Heart right ventricle (tissue), 16 donors: Measurements from ENCODE around the gene DHX29. TPM values are rescaled to one million over a fixed set of nuclear protein-coding genes. Genes with fewer than 3 reads are reported as not detected.

Source experiments
- ATAC-seq, 8 donors: fragments of 200-7000 bp; cut with Tn5 transposase; one replicate each; pipeline ENCODE4 v1.9.1; 2020; ENCODE audit warnings: mild to moderate bottlenecking in 8 of 8, moderate library complexity in 8 of 8, moderate number of reproducible peaks in 1 of 8
- DNase-seq, 2 donors: peaks; one replicate each; pipeline ENCODE4 v3.0.0-alpha.2; 2020
- H3K27ac ChIP-seq, 10 donors: fragments of 200-600 bp; sonication (generic) in 2 of 10; one replicate each; pipeline versions ENCODE4 v1.5.0 to v1.8.0; 2020 to 2022; ENCODE audit warnings: mild to moderate bottlenecking in 3 of 10
- H3K27me3 ChIP-seq, 7 donors: fragments of 200-600 bp; one replicate each; pipeline ENCODE4 v1.8.0; 2021 to 2022; ENCODE audit warnings: mild to moderate bottlenecking in 2 of 7
- H3K36me3 ChIP-seq, 9 donors: fragments of 200-600 bp; sonication (generic) in 1 of 9; one replicate each; pipeline versions ENCODE4 v1.5.0 to v1.8.0; 2020 to 2022; ENCODE audit warnings: mild to moderate bottlenecking in 2 of 9
- H3K4me1 ChIP-seq, 9 donors: fragments of 200-600 bp; sonication (generic) in 1 of 9; one replicate each; pipeline versions ENCODE4 v1.5.0 to v1.8.0; 2020 to 2022; ENCODE audit warnings: mild to moderate bottlenecking in 4 of 9
- H3K4me3 ChIP-seq, 10 donors: fragments of 200-600 bp; sonication (generic) in 2 of 10; one replicate each; pipeline versions ENCODE4 v1.5.0 to v1.8.0; 2020 to 2022; ENCODE audit warnings: mild to moderate bottlenecking in 7 of 10, moderate library complexity in 2 of 10
- H3K9me3 ChIP-seq, 11 donors: fragments of 200-600 bp in 10 of 11; sonication (generic) in 2 of 11; one replicate each; pipeline versions ENCODE4 v1.5.0 to v1.8.0; 2013 to 2022; ENCODE audit warnings: mild to moderate bottlenecking in 2 of 11, control low read depth in 1 of 11, moderate library complexity in 1 of 11
- CTCF ChIP-seq, 9 donors: fragments of 200-600 bp; sonication (generic) in 2 of 9; IDR thresholded peaks; one replicate each; pipeline versions ENCODE4 v1.5.0 to v1.8.0; 2021 to 2022; ENCODE audit warnings: antibody characterized with exemption in 9 of 9, mild to moderate bottlenecking in 5 of 9, moderate library complexity in 1 of 9
- WGBS, 2 donors: extraction: QIAGEN DNeasy Blood & Tissue Kit; methylation state at CpG; one replicate each; pipeline ENCODE4 v1.1.7; 2013; ENCODE audit warnings: inconsistent platforms in 1 of 2; 5-methylcytosine and 5-hydroxymethylcytosine counted together
- intact Hi-C, 10 donors: fragments of 100-400 bp; cut with DNase I; formaldehyde crosslinking; loops; one replicate each; pipeline versions ENCODE4 v1.11.1 to v1.14.2; 2022
- polyA plus RNA-seq, 2 donors: library from polyadenylated mRNA; stranded (reverse); fragments of 200-250 nt; gene quantifications; one replicate each; pipeline ENCODE4 v1.2.3, GENCODE V29; 2013
- total RNA-seq, 10 donors: library from RNA; stranded (reverse); fragmentation: NEBNext Ultra II Directional in 3 of 10; extraction: Animal tissue kit (Norgen Biotek cat#: 25700) in 3 of 10; gene quantifications; one replicate each; pipeline versions ENCODE4 v1.2.1 to v1.2.4, GENCODE V29; 2021 to 2023
- donor health status: Arrhythmogenic right ventricular cardiomyopathy.
- donor health status: ischemic (EF 13 %, LVEDD 7.1; RV severe dilation, severe dysfunction).
- donor health status: healthy with polysubstance abuse.
- donor health status: DM: no; HTN: yes; CAD: no.
- donor health status: DM: no; HTN: no; CAD: no.
- donor health status: ischemic (EF 25% LVEDD 6.9; RV normal size, moderate dysfunction).
- donor health status: ischemic (EF 25% LVEDD 5.7; RV mildly dilated, moderate dysfunction).
- donor health status: healthy.
- donor health status: DM: yes; HTN: yes; CAD: no.
- donor health status: Ischemic cardiomyopathy.
- donor health status: ischemic (EF 35%, LVEDD 5.7; RV mildly dilated, moderate dysfunction).
- donor health status: nonischemic (EF 11% LVEDD 7.7; RV severe dilation, severe dysfunction).
- donor health status: DM: yes; HTN: yes; CAD: no.
- donor health status: PGD.
- donor health status: ischemic (EF 29% LVEDD 5.4; RV normal size, mild dysfunction).
- donor health status: nonischemic (EF 23%, LVEDD 6.1; RV moderate dilation, normal function).

The DHX29 gene
- total and polyA plus RNA-seq, 12 donors = 7.6 to 25.8 (median 20.9) TPM

- Histone ChIP-seq H3K4me1 (peaks cover 0 to 6% (median 0%) of the 10 kb centered on the region in 9 donors), H3K27me3 (no peaks in the 10 kb centered on the region), H3K36me3 (peaks cover 0 to 81% (median 9%) of the 10 kb centered on the region in 9 donors), H3K27ac (no peak overlapping the region), H3K9me3 (peaks cover 0 to 3% (median 0%) of the 10 kb centered on the region in 11 donors), H3K4me3 (no peak overlapping the region)
- no peak for DNase-seq
- intact Hi-C loops = no loop called here
- TF ChIP-seq CTCF (IDR thresholded peaks at IDR 0.05) = no peak
- 68 to 75% methylated on average over 1 of the region's 1 CpG for WGBS, 2 donors
- no peak for ATAC-seq
Observed at GRCh38 chr5:55333017-55333416, 25.5 kb upstream of the DHX29 start.

GRCh38 chr5:55331321-55331720, 23.8 kb upstream of the DHX29 start:
- WGBS, 2 donors = 88 to 94% methylated on average over 3 of the region's 3 CpGs
- ATAC-seq (no peak), DNase-seq (no peak)
- intact Hi-C loops = no loop called here
- Histone ChIP-seq H3K9me3 (peaks cover 0 to 3% (median 0%) of the 10 kb centered on the region in 11 donors), H3K4me1 (no peaks in the 10 kb centered on the region), H3K4me3 (no peak overlapping the region), H3K27me3 (no peaks in the 10 kb centered on the region), H3K36me3 (peaks cover 0 to 86% (median 9%) of the 10 kb centered on the region in 9 donors), H3K27ac (no peak overlapping the region)
- no peak for TF ChIP-seq CTCF (IDR thresholded peaks at IDR 0.05)

- peaks cover 0 to 97% (median 6%) of the 10 kb centered on the region in 9 donors for H3K36me3 ChIP-seq
- no peaks in the 10 kb centered on the region for H3K9me3 ChIP-seq
- H3K4me3 ChIP-seq = no peak overlapping the region
- H3K27ac ChIP-seq = no peak overlapping the region
- ATAC-seq = no peak
- WGBS, 2 donors = 58 to 69% methylated on average over 2 of the region's 2 CpGs
- H3K4me1 ChIP-seq = peaks cover 0 to 3% (median 0%) of the 10 kb centered on the region in 9 donors
- H3K27me3 ChIP-seq = no peaks in the 10 kb centered on the region
- intact Hi-C loops = loop anchor here in 1 of 10 donors (5.0 kb wide), 1 partner anchor 365 kb away; no protein-coding TSS in a partner anchor
- TF ChIP-seq CTCF (IDR thresholded peaks at IDR 0.05) = no peak
- DNase-seq = no peak
Observed at GRCh38 chr5:55327281-55327680, 19.8 kb upstream of the DHX29 start.

GRCh38 chr5:55325621-55326020, 18.1 kb upstream of the DHX29 start:
- intact Hi-C loops = loop anchor here in 1 of 10 donors (5.0 kb wide), 1 partner anchor 367 kb away; no protein-coding TSS in a partner anchor
- Histone ChIP-seq H3K9me3 (no peaks in the 10 kb centered on the region), H3K27me3 (no peaks in the 10 kb centered on the region), H3K4me3 (no peak overlapping the region), H3K36me3 (peaks cover 0 to 83% (median 6%) of the 10 kb centered on the region in 9 donors), H3K27ac (no peak overlapping the region), H3K4me1 (peaks cover 0 to 11% (median 2%) of the 10 kb centered on the region in 9 donors)
- no peak for DNase-seq
- WGBS, 2 donors = 89 to 90% methylated on average over 5 of the region's 5 CpGs
- ATAC-seq = no peak
- TF ChIP-seq CTCF (IDR thresholded peaks at IDR 0.05) = no peak
